Stimulated activated effector memory CD8-positive, alpha-beta T cell treated with anti-CD3 and anti-CD28 coated beads, Interleukin-12 subunit alpha, Interleukin-12 subunit beta, amount 100 ng/mL, for 72 hours (primary cell): Measurements from ENCODE around the gene MARCHF7.
"Not testable (repeated sequence)": the region's sequence is repeated elsewhere in the genome, so short reads cannot be mapped to it uniquely, and the experiment has no call there.

Experiments
- ATAC-seq: fragments of 150-1000 bp; cut with Tn5 transposase; 2 replicates; pipeline ENCODE4 v1.10.0; 2021
- DNase-seq, 2 donors: peaks; one replicate each; pipeline ENCODE4 v3.0.0; 2021 to 2022; ENCODE audit warnings: low spot score in 2 of 2
- H3K27ac Mint-ChIP-seq: one replicate; pipeline ENCODE4 v1.8.0; 2022; ENCODE audit warnings: mild to moderate bottlenecking, mixed read lengths
- H3K36me3 Mint-ChIP-seq: one replicate; pipeline ENCODE4 v1.8.0; 2022; ENCODE audit warnings: mild to moderate bottlenecking, mixed read lengths
- H3K4me1 Mint-ChIP-seq: one replicate; pipeline ENCODE4 v1.8.0; 2022; ENCODE audit warnings: mixed read lengths
- H3K4me3 Mint-ChIP-seq: one replicate; pipeline ENCODE4 v1.8.0; 2022; ENCODE audit warnings: mild to moderate bottlenecking, mixed read lengths
- H3K9me3 Mint-ChIP-seq: one replicate; pipeline ENCODE4 v1.8.0; 2022; ENCODE audit warnings: mixed read lengths

The MARCHF7 gene, protein sequence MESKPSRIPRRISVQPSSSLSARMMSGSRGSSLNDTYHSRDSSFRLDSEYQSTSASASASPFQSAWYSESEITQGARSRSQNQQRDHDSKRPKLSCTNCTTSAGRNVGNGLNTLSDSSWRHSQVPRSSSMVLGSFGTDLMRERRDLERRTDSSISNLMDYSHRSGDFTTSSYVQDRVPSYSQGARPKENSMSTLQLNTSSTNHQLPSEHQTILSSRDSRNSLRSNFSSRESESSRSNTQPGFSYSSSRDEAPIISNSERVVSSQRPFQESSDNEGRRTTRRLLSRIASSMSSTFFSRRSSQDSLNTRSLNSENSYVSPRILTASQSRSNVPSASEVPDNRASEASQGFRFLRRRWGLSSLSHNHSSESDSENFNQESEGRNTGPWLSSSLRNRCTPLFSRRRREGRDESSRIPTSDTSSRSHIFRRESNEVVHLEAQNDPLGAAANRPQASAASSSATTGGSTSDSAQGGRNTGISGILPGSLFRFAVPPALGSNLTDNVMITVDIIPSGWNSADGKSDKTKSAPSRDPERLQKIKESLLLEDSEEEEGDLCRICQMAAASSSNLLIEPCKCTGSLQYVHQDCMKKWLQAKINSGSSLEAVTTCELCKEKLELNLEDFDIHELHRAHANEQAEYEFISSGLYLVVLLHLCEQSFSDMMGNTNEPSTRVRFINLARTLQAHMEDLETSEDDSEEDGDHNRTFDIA

GRCh38 chr2:159712143-159712928 is at the start of gene MARCHF7:
Gene MARCHF7, plus strand, starts transcription at chr2:159712506. Its CDS starts 16,517 bp downstream, at chr2:159729023.
- Mint-ChIP-seq H3K9me3 (no peaks in the 10 kb centered on the region), H3K36me3 (peaks cover 56% of the 10 kb centered on the region), H3K4me3 (peak within 1 kb of the TSS; percentile 100), H3K4me1 (peaks cover 42% of the 10 kb centered on the region), H3K27ac (peak within 1 kb of the TSS; percentile 100)
- ATAC-seq (peak; percentile 96), DNase-seq (peak; percentile 99)

DNA sequence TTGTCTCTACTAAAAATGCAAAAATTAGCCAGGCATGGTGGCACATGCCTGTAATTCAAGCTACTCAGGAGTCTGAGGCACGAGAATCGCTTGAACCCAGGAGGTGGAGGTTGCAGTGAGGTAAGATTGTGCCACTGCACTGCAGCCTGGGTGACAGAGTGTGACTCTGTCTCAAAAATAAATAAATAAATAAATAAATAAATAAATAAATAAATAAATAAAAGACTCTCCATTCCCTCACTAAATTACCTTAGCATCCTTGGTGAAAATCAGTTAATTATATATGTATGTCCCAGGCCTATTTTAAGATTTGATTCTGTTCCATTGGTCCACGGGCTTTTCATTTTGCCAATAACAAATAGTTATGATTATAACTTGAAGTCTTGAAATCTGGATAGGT is 44.9 kb upstream of the MARCHF7 start:
- H3K36me3 Mint-ChIP-seq, H3K27ac Mint-ChIP-seq, H3K4me1 Mint-ChIP-seq, H3K4me3 Mint-ChIP-seq, DNase-seq, ATAC-seq, H3K9me3 Mint-ChIP-seq: not testable (repeated sequence)

DNA sequence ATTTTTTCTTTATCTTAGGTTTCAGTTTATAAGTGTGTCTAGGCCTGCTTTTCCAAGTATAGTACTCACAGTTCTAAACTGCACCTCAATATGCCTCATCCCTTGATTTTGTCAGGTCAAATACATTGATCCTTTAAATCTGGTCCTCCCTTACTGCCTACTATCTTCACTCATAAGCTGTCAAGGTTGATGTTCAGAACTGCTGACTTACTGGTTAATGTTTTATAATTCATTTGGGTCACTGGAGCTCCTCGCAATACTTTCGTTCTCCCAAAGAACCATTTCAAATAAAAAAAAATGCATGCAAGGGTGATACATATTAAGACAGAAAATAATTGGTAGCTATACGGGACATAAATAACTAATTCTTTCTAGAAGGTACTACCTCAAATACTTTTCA is 41.3 kb upstream of the MARCHF7 start:
- H3K4me3 Mint-ChIP-seq, result no peak overlapping the region
- peaks cover 6% of the 10 kb centered on the region for H3K36me3 Mint-ChIP-seq
- H3K27ac Mint-ChIP-seq, result no peak overlapping the region
- no peak for ATAC-seq
- no peaks in the 10 kb centered on the region for H3K4me1 Mint-ChIP-seq
- no peaks in the 10 kb centered on the region for H3K9me3 Mint-ChIP-seq
- DNase-seq, result no peak

DNA sequence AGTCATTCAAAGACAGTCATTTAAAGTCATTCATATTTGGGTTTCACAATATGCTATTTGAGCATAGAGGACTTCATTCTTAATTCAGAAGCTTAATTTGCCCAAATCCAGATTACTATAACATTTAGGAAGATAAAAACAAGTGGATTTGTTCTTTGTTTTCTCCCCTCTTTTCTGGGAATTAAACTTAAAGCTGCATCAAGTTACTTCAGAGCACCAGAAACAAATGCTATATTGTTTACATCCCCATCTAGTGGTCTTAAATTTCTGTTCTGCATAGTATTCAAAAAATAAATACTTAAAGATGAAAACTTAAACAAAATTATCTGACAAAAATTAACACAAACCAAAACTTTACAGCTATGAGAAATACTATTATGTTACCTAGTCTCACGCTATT is 34.7 kb upstream of the MARCHF7 start:
- Mint-ChIP-seq H3K4me3 (no peak overlapping the region), H3K9me3 (no peaks in the 10 kb centered on the region), H3K27ac (no peak overlapping the region), H3K4me1 (no peaks in the 10 kb centered on the region), H3K36me3 (no peaks in the 10 kb centered on the region)
- no peak for ATAC-seq
- DNase-seq, result no peak

GRCh38 chr2:159680692-159681091 is 31.6 kb upstream of the MARCHF7 start:
- Mint-ChIP-seq H3K4me3 (no peak overlapping the region), H3K9me3 (no peaks in the 10 kb centered on the region), H3K27ac (no peak overlapping the region), H3K4me1 (no peaks in the 10 kb centered on the region), H3K36me3 (no peaks in the 10 kb centered on the region)
- no peak for ATAC-seq
- DNase-seq, result no peak

DNA sequence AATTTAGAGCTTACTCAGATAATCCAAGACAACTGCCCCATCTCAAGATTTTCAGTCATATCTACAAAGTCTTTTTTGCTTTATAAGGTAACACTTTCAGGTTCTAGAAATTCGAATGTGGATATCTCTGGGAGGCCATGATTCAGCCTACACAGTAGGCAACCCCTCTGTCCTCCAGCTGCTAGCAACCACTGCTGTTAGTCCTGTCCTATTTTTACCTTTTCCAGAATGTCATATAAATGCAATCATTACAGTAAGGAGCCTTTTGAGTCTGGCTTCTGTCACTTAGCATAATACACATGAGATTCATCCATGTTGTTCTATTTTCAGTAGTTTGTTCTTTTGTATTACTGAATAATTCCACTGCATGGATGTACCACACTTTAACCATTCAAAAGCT is 28.5 kb upstream of the MARCHF7 start:
- no peaks in the 10 kb centered on the region for H3K36me3 Mint-ChIP-seq
- H3K9me3 Mint-ChIP-seq, result no peaks in the 10 kb centered on the region
- H3K4me1 Mint-ChIP-seq, result no peaks in the 10 kb centered on the region
- ATAC-seq (no peak), DNase-seq (no peak)
- H3K4me3 Mint-ChIP-seq, result no peak overlapping the region
- peak overlapping the region; percentile 9 for H3K27ac Mint-ChIP-seq

GRCh38 chr2:159684796-159685195 is 27.5 kb upstream of the MARCHF7 start:
- Mint-ChIP-seq H3K4me3 (no peak overlapping the region), H3K4me1 (no peaks in the 10 kb centered on the region), H3K27ac (no peak overlapping the region), H3K36me3 (no peaks in the 10 kb centered on the region), H3K9me3 (no peaks in the 10 kb centered on the region)
- ATAC-seq (no peak), DNase-seq (no peak)

- no peaks in the 10 kb centered on the region for H3K9me3 Mint-ChIP-seq
- no peak overlapping the region for H3K27ac Mint-ChIP-seq
- no peaks in the 10 kb centered on the region for H3K4me1 Mint-ChIP-seq
- H3K4me3 Mint-ChIP-seq, result no peak overlapping the region
- DNase-seq (no peak), ATAC-seq (no peak)
- H3K36me3 Mint-ChIP-seq, result no peaks in the 10 kb centered on the region
Observed at GRCh38 chr2:159694500-159695040, 17.7 kb upstream of the MARCHF7 start.

GRCh38 chr2:159695795-159696448 is 16.4 kb upstream of the MARCHF7 start:
- DNase-seq (no peak), ATAC-seq (no peak)
- Mint-ChIP-seq H3K4me1 (no peaks in the 10 kb centered on the region), H3K4me3 (no peak overlapping the region), H3K36me3 (no peaks in the 10 kb centered on the region), H3K9me3 (no peaks in the 10 kb centered on the region), H3K27ac (no peak overlapping the region)

GRCh38 chr2:159703491-159703890 is 8.8 kb upstream of the MARCHF7 start:
- no peaks in the 10 kb centered on the region for H3K4me1 Mint-ChIP-seq
- no peaks in the 10 kb centered on the region for H3K9me3 Mint-ChIP-seq
- H3K27ac Mint-ChIP-seq, result no peak overlapping the region
- ATAC-seq, result no peak
- H3K4me3 Mint-ChIP-seq, result no peak overlapping the region
- no peaks in the 10 kb centered on the region for H3K36me3 Mint-ChIP-seq
- DNase-seq, result no peak

GRCh38 chr2:159706385-159706980 is 5.8 kb upstream of the MARCHF7 start:
- H3K4me3 Mint-ChIP-seq, result no peak overlapping the region
- H3K9me3 Mint-ChIP-seq, result no peaks in the 10 kb centered on the region
- no peak for ATAC-seq
- no peaks in the 10 kb centered on the region for H3K36me3 Mint-ChIP-seq
- no peak overlapping the region for H3K27ac Mint-ChIP-seq
- peaks cover 2% of the 10 kb centered on the region for H3K4me1 Mint-ChIP-seq
- DNase-seq, result no peak

DNA sequence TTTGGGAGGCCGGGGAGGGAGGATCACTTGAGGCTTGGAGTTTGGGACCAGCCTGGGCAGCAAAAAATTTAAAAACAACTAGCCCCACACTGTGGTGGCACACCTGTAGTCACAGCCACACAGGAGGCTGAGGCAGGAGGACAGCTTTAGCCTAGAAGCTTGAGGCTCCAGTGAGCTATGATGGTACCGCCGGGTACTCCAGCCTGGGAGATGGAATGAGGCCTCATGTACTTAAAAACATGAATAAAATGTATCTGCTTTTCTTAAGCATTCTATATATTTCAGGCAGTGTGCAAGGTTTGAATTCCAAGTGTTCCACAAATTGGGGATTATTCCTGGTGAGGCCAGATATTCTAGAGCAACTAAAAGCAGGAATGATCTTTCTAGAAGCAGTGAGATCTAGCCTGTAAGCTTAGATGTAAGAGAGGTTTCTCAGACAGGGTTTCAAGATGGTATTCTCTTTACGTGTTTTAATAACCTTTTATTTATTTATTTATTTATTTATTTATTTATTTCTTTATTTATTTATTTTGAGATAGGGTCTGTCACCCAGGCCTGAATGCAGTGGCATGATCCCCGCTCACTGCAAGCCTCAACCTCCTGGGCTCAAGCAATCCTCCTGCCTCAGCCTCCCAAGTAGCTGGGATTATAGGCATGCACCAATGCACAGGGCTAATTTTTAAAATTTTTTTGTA is 4.1 kb upstream of the MARCHF7 start:
- H3K27ac Mint-ChIP-seq, result no peak overlapping the region
- peaks cover 15% of the 10 kb centered on the region for H3K36me3 Mint-ChIP-seq
- H3K4me1 Mint-ChIP-seq, result peaks cover 7% of the 10 kb centered on the region
- ATAC-seq (no peak), DNase-seq (no peak)
- H3K4me3 Mint-ChIP-seq, result no peak overlapping the region
- no peaks in the 10 kb centered on the region for H3K9me3 Mint-ChIP-seq

DNA sequence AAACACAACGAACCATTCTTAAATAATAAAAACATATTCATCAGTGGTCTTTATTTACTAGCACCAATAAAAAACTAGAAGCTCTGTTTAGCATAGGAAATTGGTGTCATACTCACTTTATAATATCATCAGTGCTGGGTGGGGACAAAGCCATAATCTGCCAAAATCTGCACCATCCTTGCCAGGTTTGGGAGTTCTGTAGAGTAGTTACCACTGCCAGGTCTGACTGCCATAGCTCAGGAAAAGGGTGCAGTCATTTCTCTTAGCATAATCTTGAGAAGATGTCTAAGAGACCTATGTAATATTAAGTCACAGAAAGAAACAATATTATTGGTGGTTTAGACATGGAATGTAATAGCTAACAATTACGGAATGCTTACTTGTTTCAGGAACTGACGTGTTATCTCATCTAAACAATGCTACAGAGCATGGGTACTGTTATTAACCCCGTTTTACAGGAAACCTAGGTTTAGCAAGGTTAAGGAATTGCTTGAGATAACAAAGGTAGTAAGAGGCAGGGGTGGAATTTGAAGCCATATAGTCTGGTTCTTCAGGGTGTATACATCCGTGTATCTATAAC is 1.6 kb upstream of the MARCHF7 start:
- DNase-seq, result no peak
- Mint-ChIP-seq H3K27ac (no peak overlapping the region), H3K4me3 (no peak overlapping the region), H3K4me1 (peaks cover 29% of the 10 kb centered on the region), H3K36me3 (peaks cover 40% of the 10 kb centered on the region), H3K9me3 (no peaks in the 10 kb centered on the region)
- ATAC-seq, result no peak
